KMS-11 (cell line): ENCODE measurements around the gene RHBG.

Experiments
- H2AFZ ChIP-seq: fragments of 200-600 bp; sonication (generic); 2 replicates; pipeline ENCODE4 v1.6.1; 2016; ENCODE audit warnings: antibody characterized with exemption, mixed run types, low read depth
- H3K27ac ChIP-seq: fragments of 200-600 bp; sonication (generic); 2 replicates; pipeline ENCODE4 v1.6.1; 2016; ENCODE audit warnings: mild to moderate bottlenecking, mixed run types
- H3K27me3 ChIP-seq: fragments of 200-600 bp; sonication (generic); 2 replicates; pipeline ENCODE4 v1.6.1; 2017; ENCODE audit warnings: mild to moderate bottlenecking, low read depth, mixed run types, moderate library complexity; ENCODE audit not compliant: insufficient read depth
- H3K36me3 ChIP-seq: fragments of 200-600 bp; sonication (generic); 2 replicates; pipeline ENCODE4 v1.6.1; 2017; ENCODE audit warnings: mild to moderate bottlenecking, mixed run types; ENCODE audit not compliant: insufficient read depth
- H3K4me1 ChIP-seq: fragments of 200-600 bp; sonication (generic); 2 replicates; pipeline ENCODE4 v1.6.1; 2016; ENCODE audit warnings: mild to moderate bottlenecking, low read depth, mixed run types; ENCODE audit not compliant: poor library complexity, severe bottlenecking
- H3K4me2 ChIP-seq: fragments of 200-600 bp; sonication (generic); 2 replicates; pipeline ENCODE4 v1.7.0; 2016; ENCODE audit warnings: mild to moderate bottlenecking, mixed run types
- H3K4me3 ChIP-seq: fragments of 200-600 bp; sonication (generic); IDR thresholded peaks from 2 replicates; pipeline ENCODE4 v1.6.1; 2017; ENCODE audit warnings: low read depth, low read length, mixed read lengths; ENCODE audit not compliant: insufficient read depth
- H3K79me2 ChIP-seq: fragments of 200-600 bp; sonication (generic); 2 replicates; pipeline ENCODE4 v1.6.1; 2016; ENCODE audit warnings: low read depth, mixed run types; ENCODE audit not compliant: insufficient read depth
- H3K9ac ChIP-seq: fragments of 200-600 bp; sonication (generic); 2 replicates; pipeline ENCODE4 v1.6.1; 2016; ENCODE audit warnings: mild to moderate bottlenecking, mixed run types
- H4K20me1 ChIP-seq: fragments of 200-600 bp; sonication (generic); 2 replicates; pipeline ENCODE4 v1.6.1; 2016; ENCODE audit warnings: mild to moderate bottlenecking, mixed run types; ENCODE audit not compliant: insufficient read depth
- CTCF ChIP-seq: fragments of 200-600 bp; sonication (generic); conservative IDR thresholded peaks from 2 replicates; pipeline ENCODE4 v1.6.1; 2017; ENCODE audit warnings: low read depth, mild to moderate bottlenecking, antibody characterized with exemption, low read length, moderate library complexity, mixed read lengths

The RHBG gene

DNA sequence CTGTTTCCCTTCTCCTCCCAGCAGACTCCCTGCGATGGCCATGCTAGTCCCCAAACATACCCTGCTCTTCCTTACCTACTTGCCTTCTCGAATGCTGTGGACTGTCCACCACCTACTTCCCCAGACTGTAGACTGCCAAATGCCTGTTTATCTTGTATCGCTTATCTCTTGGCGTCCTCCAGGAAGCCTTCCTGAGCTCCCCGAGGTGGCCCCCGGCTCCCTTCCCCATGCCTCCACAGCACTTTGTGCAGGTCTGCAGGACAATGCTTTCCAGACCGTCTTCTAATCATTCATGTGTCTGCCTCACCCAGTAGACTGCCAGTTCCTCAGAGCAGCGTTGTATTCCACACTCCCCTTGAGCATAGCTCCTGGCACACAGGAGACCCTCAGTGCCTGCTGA is 41.7 kb downstream of the RHBG start:
- Histone ChIP-seq H3K27ac (no peak overlapping the region), H3K4me2 (no peak overlapping the region), H4K20me1 (no peaks in the 10 kb centered on the region), H3K27me3 (peaks cover 98% of the 10 kb centered on the region), H3K4me1 (no peaks in the 10 kb centered on the region), H3K36me3 (no peaks in the 10 kb centered on the region), H2AFZ (no peak overlapping the region), H3K79me2 (no peaks in the 10 kb centered on the region), H3K9ac (no peak overlapping the region), H3K4me3 (no peak overlapping the region)
- no peak for TF ChIP-seq CTCF

DNA sequence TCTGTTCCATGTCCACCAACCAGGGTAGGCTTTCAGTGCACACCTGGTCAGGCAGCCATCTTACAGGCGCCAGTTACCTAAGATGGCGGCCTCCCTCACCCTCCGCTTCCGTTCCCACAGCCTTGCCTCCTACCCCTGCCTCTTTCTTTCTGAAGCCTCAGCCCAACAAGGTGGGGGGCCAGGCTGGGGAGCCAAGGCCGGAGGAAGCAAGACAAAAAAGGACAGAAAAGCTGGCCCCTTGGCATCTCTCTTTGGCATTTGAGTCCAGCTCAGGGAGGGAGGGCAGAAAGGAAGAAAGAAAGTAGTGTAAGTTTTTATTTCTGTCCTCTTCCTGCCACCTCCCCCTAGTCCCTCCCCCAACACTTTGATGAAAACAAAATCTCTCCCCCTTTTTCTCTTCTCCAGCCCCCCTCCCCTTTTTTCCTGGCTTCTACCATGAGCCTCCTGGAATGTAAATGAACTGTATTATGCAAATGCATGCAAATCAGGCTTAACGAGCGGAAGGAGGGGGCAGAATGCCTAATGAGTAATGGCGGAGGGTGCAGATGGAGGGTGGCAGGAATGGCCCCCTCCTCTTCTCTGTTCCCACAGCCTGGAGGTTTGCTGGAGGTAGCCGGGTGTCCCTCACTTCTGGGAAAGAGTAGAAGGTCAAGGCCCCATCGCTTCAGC is 43.8 kb downstream of the RHBG start:
- Histone ChIP-seq H3K9ac (no peak overlapping the region), H3K4me3 (no peak overlapping the region), H3K4me1 (no peaks in the 10 kb centered on the region), H3K4me2 (no peak overlapping the region), H2AFZ (peak overlapping the region; percentile 2; the same call in 1 of the 2 replicates), H3K27ac (no peak overlapping the region), H3K79me2 (no peaks in the 10 kb centered on the region), H4K20me1 (no peaks in the 10 kb centered on the region), H3K27me3 (peaks cover 98% of the 10 kb centered on the region), H3K36me3 (no peaks in the 10 kb centered on the region)
- TF ChIP-seq CTCF, result no peak

GRCh38 chr1:156413391-156414246 is 44.6 kb downstream of the RHBG start:
- H3K9ac ChIP-seq, result no peak overlapping the region
- no peak overlapping the region for H3K4me3 ChIP-seq
- H2AFZ ChIP-seq, result no peak overlapping the region
- no peaks in the 10 kb centered on the region for H4K20me1 ChIP-seq
- no peak for TF ChIP-seq CTCF
- H3K4me2 ChIP-seq, result no peak overlapping the region
- no peaks in the 10 kb centered on the region for H3K79me2 ChIP-seq
- H3K4me1 ChIP-seq, result no peaks in the 10 kb centered on the region
- peaks cover 98% of the 10 kb centered on the region for H3K27me3 ChIP-seq
- no peak overlapping the region for H3K27ac ChIP-seq
- no peaks in the 10 kb centered on the region for H3K36me3 ChIP-seq

GRCh38 chr1:156414461-156415064 is 45.6 kb downstream of the RHBG start:
- Histone ChIP-seq H3K27me3 (peaks cover 98% of the 10 kb centered on the region), H3K79me2 (no peaks in the 10 kb centered on the region)

More at GRCh38 chr1:156414461-156415064, 45.6 kb downstream of the RHBG start:
- H3K4me2 ChIP-seq, result no peak overlapping the region
- no peaks in the 10 kb centered on the region for H4K20me1 ChIP-seq
- H3K36me3 ChIP-seq, result no peaks in the 10 kb centered on the region
- no peaks in the 10 kb centered on the region for H3K4me1 ChIP-seq
- H2AFZ ChIP-seq, result no peak overlapping the region
- no peak overlapping the region for H3K27ac ChIP-seq
- H3K9ac ChIP-seq, result no peak overlapping the region
- TF ChIP-seq CTCF, result no peak
- H3K4me3 ChIP-seq, result no peak overlapping the region
